HCT116 (cell line): ENCODE results near the gene TRHDE.

Experiments
- ATF3 ChIP-seq: IDR thresholded peaks from 2 replicates; pipeline ENCODE4 v1.6.1; 2012
- CTCF ChIP-seq, 3 experiments: fragments of 200-600 bp in 1 of 3; sonication (generic) in 1 of 3; IDR thresholded peaks in 2 of 3; conservative IDR thresholded peaks in 1 of 3; 2 replicates each; pipeline ENCODE4 v1.5.1; 2012 to 2017; ENCODE audit warnings: low read depth in 2 of 3, low read length in 2 of 3, antibody characterized with exemption in 1 of 3, borderline replicate concordance in 1 of 3, control low read depth in 1 of 3, mild to moderate bottlenecking in 1 of 3, mixed read lengths in 1 of 3, mixed run types in 1 of 3, moderate library complexity in 1 of 3; ENCODE audit not compliant: insufficient read depth in 1 of 3
- EGR1 ChIP-seq: IDR thresholded peaks from 2 replicates; pipeline ENCODE4 v1.6.1; 2012; ENCODE audit warnings: low read depth
- EZH2 ChIP-seq: fragments of 200-600 bp; sonication (generic); IDR thresholded peaks from 2 replicates; pipeline ENCODE4 v1.6.1; 2017; ENCODE audit warnings: antibody characterized with exemption, mixed run types
- POLR2A ChIP-seq: IDR thresholded peaks from 2 replicates; pipeline ENCODE4 v1.7.0; 2011; ENCODE audit warnings: borderline replicate concordance; ENCODE audit not compliant: insufficient read depth, insufficient read length; ENCODE audit errors: extremely low read depth
- POLR2AphosphoS5 ChIP-seq: IDR thresholded peaks from 2 replicates; pipeline ENCODE4 v1.6.1; 2011; ENCODE audit warnings: mild to moderate bottlenecking, low read depth, low read length, moderate library complexity
- TCF7L2 ChIP-seq: IDR thresholded peaks from 2 replicates; pipeline ENCODE4 v1.7.0; 2011; ENCODE audit warnings: borderline replicate concordance, inconsistent platforms; ENCODE audit not compliant: insufficient read depth, insufficient read length; ENCODE audit errors: extremely low read depth
- ZBTB33 ChIP-seq: IDR thresholded peaks from 2 replicates; pipeline ENCODE4 v1.6.1; 2011; ENCODE audit warnings: mild to moderate bottlenecking, low read length, moderate library complexity; ENCODE audit not compliant: insufficient replicate concordance; ENCODE audit errors: extremely low read depth
- ZNF274 ChIP-seq: fragments of 200-500 bp; sonication (Bioruptor generic); IDR thresholded peaks from 2 replicates; pipeline ENCODE4 v1.6.1; 2014; ENCODE audit warnings: mild to moderate bottlenecking, low read depth, low read length, inconsistent platforms

GRCh38 chr12:72228424-72228823 lies 43.7 kb upstream of the TRHDE start:
- no peak for TF ChIP-seq POLR2A
- TF ChIP-seq CTCF (IDR thresholded peaks at IDR 0.05 in 2 of 3, conservative IDR thresholded peaks at IDR 0.05 in 1 of 3; ENCODE audit: borderline replicate concordance in 1 of 3, insufficient read depth in 1 of 3, low read depth in 2 of 3, low read length in 2 of 3) = no peak
- no peak for TF ChIP-seq ZBTB33
- TF ChIP-seq ATF3 = no peak
- no peak for TF ChIP-seq ZNF274
- no peak for TF ChIP-seq POLR2AphosphoS5
- no peak for TF ChIP-seq EGR1
- no peak for TF ChIP-seq EZH2
- no peak for TF ChIP-seq TCF7L2
